CD4-positive, alpha-beta T cell treated with Interleukin-1 beta for 1 hour (primary cell): ENCODE results near the gene SFXN3.
"Not testable (repeated sequence)": the region's sequence is repeated elsewhere in the genome, so short reads cannot be mapped to it uniquely, and the experiment has no call there.

ENCODE experiments used
- DNase-seq, 2 donors: peaks; one replicate each; pipeline ENCODE4 v3.0.0-alpha.2; 2020 to 2022

The SFXN3 gene

GRCh38 chr10:101016814-101017213, 14.2 kb upstream of the SFXN3 start:
- DNase-seq: no peak

DNA sequence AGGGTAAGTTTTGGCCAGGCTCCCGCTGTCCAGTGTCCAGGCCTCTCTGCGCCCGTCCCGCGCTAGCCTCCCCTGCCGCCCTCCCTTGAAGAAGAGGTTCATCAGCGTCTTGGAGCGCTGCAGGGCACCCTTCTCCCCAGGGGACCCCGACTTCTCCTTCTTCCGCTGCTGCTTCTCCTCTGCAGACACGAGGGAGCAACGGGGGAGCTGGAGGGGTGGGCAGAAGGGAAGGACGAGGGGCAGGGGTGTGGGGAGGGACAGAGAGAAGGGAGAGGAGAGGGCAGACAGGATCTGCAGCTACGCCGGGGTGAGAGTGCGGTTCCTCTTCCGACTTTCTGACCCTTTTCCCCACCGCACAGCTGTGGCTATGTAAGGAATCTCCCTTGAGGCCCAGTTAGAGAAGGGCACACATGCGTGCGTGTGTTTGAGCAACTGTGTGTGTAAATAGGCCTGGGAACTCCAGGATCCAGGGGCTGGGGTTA, 12.9 kb upstream of the SFXN3 start:
- peak in 1 of 2 donors; percentile 38 for DNase-seq

GRCh38 chr10:101018600-101019439, 12.2 kb upstream of the SFXN3 start:
- peak; percentile 70 to 73 for DNase-seq

DNA sequence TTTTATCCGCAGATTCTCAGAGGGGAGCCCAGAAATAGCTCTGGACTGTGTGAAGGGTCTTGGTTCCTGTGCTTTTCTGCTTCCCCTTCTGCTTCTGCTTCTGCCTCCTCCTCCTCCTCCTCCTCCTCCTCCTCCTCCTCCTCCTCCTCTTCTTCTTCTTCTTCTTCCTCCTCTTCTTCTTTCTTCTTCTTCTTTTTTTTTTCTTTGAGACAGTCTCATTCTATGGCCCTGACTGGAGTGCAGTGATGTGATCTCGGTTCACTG, 11.7 kb upstream of the SFXN3 start:
- DNase-seq: no peak

GRCh38 chr10:101020427-101021075, 10.5 kb upstream of the SFXN3 start:
- DNase-seq: no peak

DNA sequence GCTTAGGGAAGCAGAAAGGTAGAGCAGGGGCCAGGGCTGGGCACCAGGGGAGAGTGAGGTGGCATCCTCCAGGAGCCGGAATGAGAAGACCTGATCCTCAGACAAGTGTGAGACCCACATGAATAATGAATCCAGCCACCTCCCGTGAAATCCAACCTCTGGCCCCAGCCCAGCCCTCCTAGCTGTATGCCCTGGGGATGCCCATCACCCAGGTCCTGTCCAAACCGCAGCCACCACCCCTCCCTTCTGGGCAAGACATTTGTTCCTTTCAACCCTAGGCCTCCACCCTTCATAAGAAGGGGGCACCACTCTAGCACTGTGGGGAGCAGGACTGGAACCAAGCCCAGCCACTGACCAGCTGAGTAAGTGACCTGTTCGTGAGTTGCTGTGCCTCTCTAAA, 9.8 kb upstream of the SFXN3 start:
- DNase-seq: no peak

GRCh38 chr10:101021692-101022251, 9.3 kb upstream of the SFXN3 start:
- DNase-seq: no peak

- no peak for DNase-seq
Observed at GRCh38 chr10:101022967-101023705, 7.9 kb upstream of the SFXN3 start.

DNA sequence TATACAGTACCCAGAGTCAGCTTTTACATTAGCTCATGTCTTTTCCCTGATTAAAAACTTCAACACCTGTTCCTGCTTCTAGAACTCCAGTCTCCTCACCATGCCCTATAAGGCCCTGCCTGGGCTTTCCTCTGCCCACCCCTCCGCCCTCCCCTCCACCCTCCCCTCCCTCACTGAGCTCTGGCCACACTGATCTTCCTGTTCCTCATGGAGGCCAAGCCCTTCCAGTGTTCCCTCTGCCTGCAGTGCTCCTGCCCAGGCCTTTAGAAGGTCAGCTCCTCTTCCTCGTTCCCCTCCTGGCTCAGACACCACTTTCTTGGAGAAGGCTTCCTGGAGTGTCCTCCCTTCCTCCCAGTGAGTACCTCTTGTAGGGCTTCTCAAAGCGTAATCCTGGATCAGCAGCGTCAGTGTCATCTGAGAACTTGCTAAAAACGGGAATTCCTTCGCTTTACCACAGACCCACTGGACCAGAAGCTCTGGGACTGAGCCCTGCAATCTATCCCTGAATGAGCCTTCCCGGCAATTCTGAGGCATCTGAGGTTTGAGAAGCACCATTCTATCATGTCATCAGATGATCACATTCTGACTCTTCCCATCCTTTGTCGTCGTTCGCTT, 3.8 kb upstream of the SFXN3 start:
- no peak for DNase-seq

DNA sequence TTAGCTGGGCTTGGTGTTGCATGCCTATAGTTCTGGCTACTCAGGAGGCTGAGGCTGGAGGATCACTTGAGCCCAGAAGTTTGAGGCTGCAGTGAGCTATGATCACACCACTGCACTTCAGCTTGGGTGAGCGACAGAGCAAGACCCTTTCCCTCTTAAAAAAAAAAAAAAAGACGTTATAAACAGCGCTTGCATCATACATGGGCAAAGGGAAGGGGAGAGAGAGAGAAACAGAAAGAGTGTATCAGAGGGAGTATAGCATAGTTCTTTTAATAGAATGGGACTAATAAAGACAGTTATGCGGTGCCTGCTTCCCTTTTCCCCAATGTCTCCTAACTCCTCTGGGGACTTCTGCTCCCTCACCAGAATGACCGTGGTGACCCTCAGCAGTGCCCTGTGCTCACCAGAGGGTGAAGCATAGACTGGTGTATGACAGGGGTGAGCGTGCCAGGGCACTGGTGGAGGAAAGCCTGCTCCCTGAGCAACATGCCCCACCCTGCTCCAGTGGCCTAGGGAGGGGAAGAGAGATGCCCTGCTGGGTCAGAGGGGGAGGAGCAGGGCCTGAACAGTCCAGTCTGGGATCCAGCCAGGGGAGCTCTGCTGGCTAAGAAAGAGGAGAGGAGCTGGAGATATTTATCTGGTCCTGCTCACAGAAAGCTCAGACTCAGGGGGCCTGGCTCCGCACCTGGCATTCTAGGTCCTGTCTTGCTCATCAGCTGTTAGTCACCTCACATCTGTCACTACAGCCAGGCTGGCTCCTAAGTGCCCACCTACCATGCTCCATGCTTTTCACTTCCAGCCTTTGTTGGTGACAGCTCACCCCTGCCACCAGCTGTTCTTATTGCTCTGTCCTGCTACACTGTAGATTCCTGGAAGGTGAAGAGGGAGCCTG, 2.3 kb upstream of the SFXN3 start:
- peak in 1 of 2 donors; percentile 19 for DNase-seq

- no peak for DNase-seq
Observed at GRCh38 chr10:101029520-101030295, 1.3 kb upstream of the SFXN3 start.

GRCh38 chr10:101030496-101031127, 422 bp upstream of the SFXN3 start:
- DNase-seq: no peak

DNA sequence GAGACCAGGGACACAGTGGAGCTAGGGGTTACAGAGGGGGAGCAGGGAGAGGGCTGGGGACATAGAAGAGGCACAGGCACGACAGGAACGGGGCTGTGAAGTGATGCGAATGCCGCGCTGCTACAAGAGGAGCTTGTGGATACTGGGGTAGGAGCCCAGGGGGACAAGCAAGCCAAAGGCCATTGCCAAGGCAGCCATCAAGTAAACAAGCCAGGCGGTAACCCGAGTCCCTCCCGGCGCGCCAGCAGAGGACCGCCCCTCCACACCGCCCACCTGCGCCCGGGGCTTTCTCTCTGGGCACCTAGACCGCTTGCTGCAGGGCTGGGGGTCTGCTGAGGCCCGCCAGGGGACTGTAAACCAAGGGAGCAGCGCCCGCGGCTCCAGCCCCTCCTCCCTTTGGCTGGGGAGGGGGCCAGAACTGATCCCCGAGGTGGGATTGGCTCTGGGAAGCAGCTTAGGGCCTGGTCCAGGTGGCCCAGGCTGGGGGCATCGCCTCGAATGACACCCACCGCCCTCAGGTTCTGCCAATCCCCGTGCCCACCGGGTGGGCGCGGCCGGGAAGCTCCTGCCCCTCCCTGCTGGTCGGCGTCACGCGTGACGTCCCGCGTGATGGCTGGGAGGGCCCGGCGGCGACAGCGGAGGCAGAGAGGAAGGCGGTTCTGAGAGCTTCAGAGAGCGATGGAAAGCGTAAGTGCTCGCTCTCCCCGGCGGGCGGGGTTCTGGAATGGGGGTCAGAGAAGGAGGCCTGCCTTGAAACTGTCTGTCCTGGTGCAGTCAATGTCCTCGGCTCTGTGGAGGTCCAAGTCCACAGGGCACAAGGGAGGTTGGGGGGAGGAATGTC, 982 bp downstream of the SFXN3 start:
- DNase-seq: peak; percentile 85 to 86

- peak; percentile 46 to 60 for DNase-seq
Observed at GRCh38 chr10:101032637-101033224, 1.7 kb downstream of the SFXN3 start.

GRCh38 chr10:101033276-101033675, 2.2 kb downstream of the SFXN3 start:
- no peak for DNase-seq

DNA sequence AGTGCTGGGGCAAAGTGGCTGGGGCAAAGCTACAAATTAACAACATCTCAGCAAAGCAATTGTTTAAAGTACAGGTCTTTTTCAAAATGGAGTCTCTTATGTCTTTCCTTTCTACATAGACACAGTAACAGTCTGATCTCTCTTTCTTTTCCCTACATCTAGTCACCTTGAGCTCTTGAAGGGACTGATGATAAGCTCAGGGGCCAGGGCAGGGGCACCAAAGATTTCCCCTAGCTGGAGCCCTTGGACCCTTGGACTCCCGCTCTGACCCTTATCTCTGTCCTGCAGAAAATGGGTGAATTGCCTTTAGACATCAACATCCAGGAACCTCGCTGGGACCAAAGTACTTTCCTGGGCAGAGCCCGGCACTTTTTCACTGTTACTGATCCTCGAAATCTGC, 3.4 kb downstream of the SFXN3 start:
- DNase-seq: not testable (repeated sequence)

- DNase-seq: no peak
Observed at GRCh38 chr10:101035314-101035713, 4.3 kb downstream of the SFXN3 start.

DNA sequence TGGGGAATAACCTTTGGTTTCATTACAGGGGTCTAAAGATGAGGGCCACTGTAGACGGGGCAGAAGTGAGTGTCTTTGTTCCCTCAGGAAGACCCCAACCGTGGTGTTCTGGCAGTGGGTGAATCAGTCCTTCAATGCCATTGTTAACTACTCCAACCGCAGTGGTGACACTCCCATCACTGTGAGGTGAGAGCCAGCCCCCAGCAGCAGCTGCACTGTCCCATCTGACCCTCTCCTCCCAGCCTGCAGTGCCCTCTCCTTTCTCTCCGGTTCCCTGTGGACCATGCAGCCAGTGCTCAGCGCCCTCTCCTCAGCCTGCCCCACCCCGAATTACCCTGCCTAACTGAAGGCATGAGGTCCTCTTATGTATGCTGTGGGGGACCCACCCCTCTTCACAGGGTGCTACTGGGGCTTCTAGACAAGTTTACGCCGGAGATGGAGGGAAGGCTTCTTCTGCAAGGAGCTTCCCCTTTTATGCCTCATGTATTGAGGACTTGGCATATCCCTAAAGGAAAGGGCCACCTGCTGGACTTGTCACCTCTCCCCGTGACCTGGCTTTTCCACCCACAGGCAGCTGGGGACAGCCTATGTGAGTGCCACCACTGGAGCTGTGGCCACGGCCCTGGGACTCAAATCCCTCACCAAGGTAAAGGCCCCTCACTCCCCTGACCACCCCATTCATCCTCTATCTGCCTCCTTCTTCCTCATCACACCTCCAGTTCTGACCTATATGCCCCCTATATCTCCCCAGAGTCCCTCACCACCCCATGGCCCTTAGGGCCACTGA, 5.1 kb downstream of the SFXN3 start:
- DNase-seq: no peak
